BJ (cell line): ENCODE results near the gene DPT. TPM values are rescaled to one million over a fixed set of nuclear protein-coding genes. Genes with fewer than 3 reads are reported as not detected.

ENCODE experiments used
- CTCF ChIA-PET: fragments of 350-600 bp; formaldehyde crosslinking; extraction: SDS; loops from one replicate; lab custom pipeline; 2021; ENCODE audit warnings: antibody characterized with exemption, inconsistent platforms; lab: Yijun Ruan, JAX
- POLR2A ChIA-PET: fragments of 300-600 bp; sonication (Branson Sonifier 250); formaldehyde crosslinking; extraction: SDS; loops from one replicate; lab custom pipeline; 2021; ENCODE audit warnings: antibody characterized with exemption; lab: Charles Lee
- DNase-seq: peaks from one replicate; pipeline ENCODE4 v3.0.0-alpha.2; 2011; ENCODE audit warnings: low read depth
- H3K27me3 ChIP-seq: 2 replicates; pipeline ENCODE4 v1.6.0; 2011; ENCODE audit warnings: low read length; ENCODE audit not compliant: control insufficient read depth, insufficient read depth
- H3K36me3 ChIP-seq: 2 replicates; pipeline ENCODE4 v1.5.1; 2011; ENCODE audit warnings: low read length; ENCODE audit not compliant: control insufficient read depth, insufficient read depth
- H3K4me3 ChIP-seq: 2 replicates; pipeline ENCODE4 v1.5.1; 2011; ENCODE audit warnings: low read depth, mild to moderate bottlenecking, control low read depth, low read length
- CTCF ChIP-seq: IDR thresholded peaks from 2 replicates; pipeline ENCODE4 v1.5.1; 2011; ENCODE audit warnings: low read depth, mild to moderate bottlenecking, control low read depth, inconsistent platforms, low read length, moderate library complexity; ENCODE audit not compliant: insufficient read depth
- polyA plus RNA-seq: library from polyadenylated mRNA; depleted of rRNA; stranded (reverse); fragments of >200 nt; gene quantifications from 2 replicates; pipeline ENCODE4 v1.2.3, GENCODE V29; 2011

Gene DPT
- polyA plus RNA-seq, 1 experiment, result 0.13 TPM

GRCh38 chr1:168676029-168676812 is 52.8 kb downstream of the DPT start:
- POLR2A ChIA-PET, result no interaction called here
- TF ChIP-seq CTCF, result no peak
- Histone ChIP-seq H3K4me3 (no peak overlapping the region), H3K36me3 (no peaks in the 10 kb centered on the region), H3K27me3 (no peaks in the 10 kb centered on the region)
- CTCF ChIA-PET, result no interaction called here
- DNase-seq, result no peak

GRCh38 chr1:168673974-168674683 is 54.9 kb downstream of the DPT start:
- CTCF ChIA-PET, result interaction anchor here (1.2 kb wide), 1 partner anchor 8 kb away, joined by 3 read pairs; no protein-coding TSS in a partner anchor
- POLR2A ChIA-PET, result no interaction called here
- no peaks in the 10 kb centered on the region for H3K27me3 ChIP-seq
- DNase-seq, result no peak
- no peak overlapping the region for H3K4me3 ChIP-seq
- H3K36me3 ChIP-seq, result no peaks in the 10 kb centered on the region
- no peak for TF ChIP-seq CTCF

GRCh38 chr1:168672278-168672677 is 56.7 kb downstream of the DPT start:
- H3K27me3 ChIP-seq, result no peaks in the 10 kb centered on the region
- DNase-seq, result no peak
- no peaks in the 10 kb centered on the region for H3K36me3 ChIP-seq
- no peak for TF ChIP-seq CTCF
- ChIA-PET POLR2A (no interaction called here), CTCF (interaction anchor here (0.7 to 0.8 kb wide), 2 partner anchors 13 to 17 kb away, joined by 3 to 4 read pairs; no protein-coding TSS in a partner anchor)
- H3K4me3 ChIP-seq, result no peak overlapping the region

DNA sequence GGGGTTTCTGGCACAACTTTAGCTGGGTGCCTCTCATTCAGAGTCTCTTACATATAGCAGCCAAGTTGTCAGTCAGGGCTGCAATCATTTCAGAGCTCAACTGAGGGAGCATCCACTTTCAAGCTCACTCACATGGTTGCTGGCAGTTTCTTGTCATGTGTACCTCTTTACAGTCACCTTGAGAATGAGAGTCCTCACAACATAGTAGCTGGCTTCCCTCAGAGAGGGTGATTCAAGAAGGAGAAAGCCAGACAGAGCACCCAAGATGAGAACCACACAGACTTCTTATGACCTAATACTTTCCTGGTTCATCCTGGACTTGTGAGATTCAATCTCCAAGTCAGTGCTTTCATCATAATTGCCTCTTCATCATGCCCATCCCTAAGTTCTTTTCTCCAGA is 57.2 kb downstream of the DPT start:
- no peak for DNase-seq
- CTCF ChIA-PET, result interaction anchor here (0.7 kb wide), 1 partner anchor 17 kb away, joined by 4 read pairs; no protein-coding TSS in a partner anchor
- TF ChIP-seq CTCF, result no peak
- POLR2A ChIA-PET, result no interaction called here
- no peaks in the 10 kb centered on the region for H3K27me3 ChIP-seq
- no peak overlapping the region for H3K4me3 ChIP-seq
- H3K36me3 ChIP-seq, result no peaks in the 10 kb centered on the region

DNA sequence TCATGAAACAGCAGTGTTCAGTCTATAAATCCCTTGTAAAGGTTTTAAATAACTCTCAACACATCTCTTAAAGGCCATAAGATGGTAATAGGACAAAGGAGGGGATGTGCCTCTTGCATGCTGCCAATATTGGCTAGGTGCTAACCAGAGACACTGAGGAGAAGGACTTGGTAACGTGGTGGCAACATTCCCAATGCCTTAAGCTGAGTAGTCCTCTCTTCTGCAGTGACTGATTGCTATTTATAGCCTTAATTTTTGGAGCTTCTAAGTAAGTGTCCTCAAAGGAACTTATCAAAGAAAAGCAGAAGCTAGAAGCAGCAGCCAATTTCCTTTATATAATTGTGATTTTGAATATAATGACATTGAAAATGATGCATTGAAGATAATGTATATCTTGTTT is 63.0 kb downstream of the DPT start:
- CTCF ChIA-PET, result interaction anchor here (0.6 kb wide), 1 partner anchor 9 kb away, joined by 3 read pairs; no protein-coding TSS in a partner anchor
- POLR2A ChIA-PET, result no interaction called here
- Histone ChIP-seq H3K27me3 (no peaks in the 10 kb centered on the region), H3K4me3 (no peak overlapping the region), H3K36me3 (no peaks in the 10 kb centered on the region)
- TF ChIP-seq CTCF, result no peak
- DNase-seq, result no peak
